NK-92 treated with Interleukin-12 subunit alpha and Interleukin-12 subunit beta, amount 100 ng/mL, for 24 hours (cell line): ENCODE results near the gene NBPF9.
"Not testable (repeated sequence)": the region's sequence is repeated elsewhere in the genome, so short reads cannot be mapped to it uniquely, and the experiment has no call there.

Experiments used
- DNase-seq: peaks from one replicate; lab custom pipeline; 2025; lab: John Stamatoyannopoulos, UW

Gene NBPF9

GRCh38 chr1:149012599-149012998, 90.8 kb downstream of the NBPF9 start:
- not testable (repeated sequence) for DNase-seq

- not testable (repeated sequence) for DNase-seq
These were observed 93.6 kb downstream of the NBPF9 start for GRCh38 chr1:149009761-149010160.

- DNase-seq = not testable (repeated sequence)
These were observed 94.6 kb downstream of the NBPF9 start for GRCh38 chr1:149008769-149009168.

- not testable (repeated sequence) for DNase-seq
These were observed 95.0 kb downstream of the NBPF9 start for GRCh38 chr1:149008326-149008725.
